Spleen (tissue), 11 donors: ENCODE measurements around the gene LRMDA. TPM values are rescaled to one million over a fixed set of nuclear protein-coding genes. Genes with fewer than 3 reads are reported as not detected.

Experiments
- DNase-seq: peaks from one replicate; pipeline ENCODE4 v3.0.0-alpha.2; 2020
- H3K27ac ChIP-seq, 8 donors: fragments of 200-600 bp; sonication (generic) in 7 of 8; 1 replicate in 4 of 8; 2 replicates in 4 of 8; pipeline versions ENCODE4 v1.5.0 to v1.8.0; 2016 to 2021; ENCODE audit warnings: inconsistent platforms in 4 of 8, mild to moderate bottlenecking in 4 of 8, moderate library complexity in 1 of 8
- H3K27me3 ChIP-seq, 7 donors: fragments of 200-600 bp; sonication (generic) in 6 of 7; replicated peaks in 1 of 7; 1 replicate in 4 of 7; 2 replicates in 3 of 7; pipeline versions ENCODE4 v1.5.0 to v1.8.0; 2016 to 2021; ENCODE audit warnings: inconsistent platforms in 3 of 7, mild to moderate bottlenecking in 1 of 7
- H3K36me3 ChIP-seq, 6 donors: fragments of 200-600 bp; sonication (generic) in 5 of 6; 1 replicate in 4 of 6; 2 replicates in 2 of 6; pipeline versions ENCODE4 v1.5.0 to v1.8.0; 2016 to 2021; ENCODE audit warnings: inconsistent platforms in 2 of 6
- H3K4me1 ChIP-seq, 6 donors: fragments of 200-600 bp; sonication (generic) in 5 of 6; 1 replicate in 3 of 6; 2 replicates in 3 of 6; pipeline versions ENCODE4 v1.5.0 to v1.8.0; 2016 to 2021; ENCODE audit warnings: inconsistent platforms in 3 of 6
- H3K4me3 ChIP-seq, 8 donors: fragments of 200-600 bp; sonication (generic) in 7 of 8; 1 replicate in 4 of 8; 2 replicates in 4 of 8; pipeline versions ENCODE4 v1.5.0 to v1.8.0; 2016 to 2021; ENCODE audit warnings: inconsistent platforms in 4 of 8, mild to moderate bottlenecking in 4 of 8, moderate library complexity in 2 of 8
- H3K9me3 ChIP-seq, 8 donors: fragments of 200-600 bp; sonication (generic) in 7 of 8; 1 replicate in 4 of 8; 2 replicates in 4 of 8; pipeline versions ENCODE4 v1.5.0 to v1.8.0; 2016 to 2021; ENCODE audit warnings: inconsistent platforms in 4 of 8
- CTCF ChIP-seq, 11 experiments: fragments of 200-600 bp in 7 of 11; fragments of 450-650 bp in 4 of 11; sonication (generic) in 4 of 11; IDR thresholded peaks in 8 of 11; conservative IDR thresholded peaks in 3 of 11; 1 replicate in 7 of 11; 2 replicates in 4 of 11; pipeline versions ENCODE4 v1.4.0 to v1.8.0; 2016 to 2021; ENCODE audit warnings: antibody characterized with exemption in 11 of 11, inconsistent platforms in 4 of 11, mild to moderate bottlenecking in 1 of 11
- POLR2A ChIP-seq, 3 donors: fragments of 450-650 bp; IDR thresholded peaks; one replicate each; pipeline ENCODE4 v1.5.1; 2017; ENCODE audit warnings: antibody characterized with exemption in 3 of 3, mild to moderate bottlenecking in 1 of 3
- POLR2AphosphoS5 ChIP-seq, 3 donors: sonication (generic); formaldehyde crosslinking; IDR thresholded peaks; one replicate each; pipeline ENCODE4 v1.5.1; 2017; ENCODE audit warnings: antibody characterized with exemption in 3 of 3
- WGBS, 5 donors: extraction: QIAGEN DNeasy Blood & Tissue Kit in 3 of 5; methylation state at CpG; one replicate each; pipeline versions ENCODE4 v1.1.5 to v1.1.7; 2013 to 2018; 5-methylcytosine and 5-hydroxymethylcytosine counted together
- intact Hi-C: fragments of 100-400 bp; cut with DNase I; formaldehyde crosslinking; loops from one replicate; pipeline ENCODE4 v1.15.0; 2023; ENCODE audit warnings: low total_unique reads
- polyA plus RNA-seq, 3 donors: library from polyadenylated mRNA; stranded (reverse); fragments of 200-250 nt; gene quantifications; one replicate each; pipeline ENCODE4 v1.2.1, GENCODE V29; 2013
- total RNA-seq, 7 donors: library from RNA; depleted of rRNA in 3 of 7; stranded (reverse); fragments of >200 nt in 3 of 7; fragmentation: NEBNext Ultra II Directional in 4 of 7; extraction: Animal tissue kit (Norgen Biotek cat#: 25700) in 4 of 7; gene quantifications; one replicate each; pipeline versions ENCODE4 v1.1.0 to v1.2.1, GENCODE V29; 2016 to 2021
- donor health status: healthy with polysubstance abuse.
- donor health status: DM: no; HTN: no; CAD: no; lungs with moderate emphysema.
- donor health status: DM: no; HTN: no; CAD: no.
- donor health status: Bipolar disorder and iron deficiency.
- donor health status: healthy.
- donor health status: DM: no; HTN: no; CAD: no.
- donor health status: DM: yes; HTN: yes; CAD: no.

The LRMDA gene
- total and polyA plus RNA-seq, 10 donors, result 7.3 to 46.6 (median 28.2) TPM

- Histone ChIP-seq H3K27ac (no peak overlapping the region), H3K4me3 (no peak overlapping the region), H3K27me3 (no peaks in the 10 kb centered on the region), H3K9me3 (no peaks in the 10 kb centered on the region), H3K36me3 (no peaks in the 10 kb centered on the region), H3K4me1 (peaks cover 0 to 3% (median 0%) of the 10 kb centered on the region in 6 donors)
- 74 to 97% (median 82%) methylated on average over 1 of the region's 1 CpG for WGBS, 5 donors
- intact Hi-C loops, result no loop called here
- TF ChIP-seq CTCF (IDR thresholded peaks at IDR 0.05 in 8 of 11, conservative IDR thresholded peaks at IDR 0.05 in 3 of 11) (no peak), POLR2AphosphoS5 (IDR thresholded peaks at IDR 0.05) (no peak), POLR2A (IDR thresholded peaks at IDR 0.05) (no peak)
- no peak for DNase-seq
Measured at GRCh38 chr10:76119515-76119914, 688.1 kb downstream of the LRMDA start.

- H3K4me3 ChIP-seq, result no peak overlapping the region
- H3K27ac ChIP-seq, result no peak overlapping the region
- DNase-seq, result no peak
- TF ChIP-seq POLR2A (IDR thresholded peaks at IDR 0.05), result no peak
- TF ChIP-seq CTCF (IDR thresholded peaks at IDR 0.05 in 8 of 11, conservative IDR thresholded peaks at IDR 0.05 in 3 of 11), result no peak
- no peak for TF ChIP-seq POLR2AphosphoS5 (IDR thresholded peaks at IDR 0.05)
- intact Hi-C loops, result no loop called here
- H3K27me3 ChIP-seq, result no peaks in the 10 kb centered on the region
- WGBS, 5 donors, result 82 to 94% (median 85%) methylated on average over 4 of the region's 4 CpGs
- no peaks in the 10 kb centered on the region for H3K9me3 ChIP-seq
- H3K36me3 ChIP-seq, result no peaks in the 10 kb centered on the region
- peaks cover 0 to 3% (median 0%) of the 10 kb centered on the region in 6 donors for H3K4me1 ChIP-seq
Measured at GRCh38 chr10:76122056-76122455, 690.6 kb downstream of the LRMDA start.

- intact Hi-C loops, result no loop called here
- Histone ChIP-seq H3K9me3 (no peaks in the 10 kb centered on the region), H3K27ac (no peak overlapping the region), H3K4me1 (peaks cover 0 to 3% (median 0%) of the 10 kb centered on the region in 6 donors), H3K4me3 (no peak overlapping the region), H3K36me3 (no peaks in the 10 kb centered on the region), H3K27me3 (no peaks in the 10 kb centered on the region)
- no peak for DNase-seq
- whole genome bisulfite sequencing, 5 donors, result 57 to 92% (median 73%) methylated on average over 1 of the region's 1 CpG
- TF ChIP-seq POLR2A (IDR thresholded peaks at IDR 0.05), result no peak
- TF ChIP-seq POLR2AphosphoS5 (IDR thresholded peaks at IDR 0.05), result no peak
- TF ChIP-seq CTCF (IDR thresholded peaks at IDR 0.05 in 8 of 11, conservative IDR thresholded peaks at IDR 0.05 in 3 of 11), result no peak
Measured at GRCh38 chr10:76124280-76124679, 692.9 kb downstream of the LRMDA start.

GRCh38 chr10:76125900-76126299, 694.5 kb downstream of the LRMDA start:
- no peak overlapping the region for H3K4me3 ChIP-seq
- H3K27me3 ChIP-seq, result no peaks in the 10 kb centered on the region
- DNase-seq, result no peak
- no peaks in the 10 kb centered on the region for H3K36me3 ChIP-seq
- no peaks in the 10 kb centered on the region for H3K9me3 ChIP-seq
- intact Hi-C loops, result no loop called here
- no peak overlapping the region for H3K27ac ChIP-seq
- TF ChIP-seq POLR2AphosphoS5 (IDR thresholded peaks at IDR 0.05) (no peak), CTCF (IDR thresholded peaks at IDR 0.05 in 8 of 11, conservative IDR thresholded peaks at IDR 0.05 in 3 of 11) (no peak)
- H3K4me1 ChIP-seq, result peaks cover 0 to 3% (median 0%) of the 10 kb centered on the region in 6 donors
- whole genome bisulfite sequencing, 5 donors, result 75 to 89% (median 84%) methylated on average over 2 of the region's 2 CpGs
